PFSK-1 (cell line): Measurements from ENCODE around the gene ANKH.
A peak's percentile ranks its signal among the peaks of the same experiment; 100 is the strongest.

Experiments used
- FOXP2 ChIP-seq: optimal IDR thresholded peaks from 2 replicates; pipeline ENCODE3; 2011; ENCODE audit warnings: borderline replicate concordance, control low read depth, inconsistent platforms; ENCODE audit not compliant: insufficient read depth; ENCODE audit errors: extremely low read length, extremely low read depth
- POLR2AphosphoS5 ChIP-seq: IDR thresholded peaks from 2 replicates; pipeline ENCODE4 v1.6.1; 2012; ENCODE audit warnings: low read depth, mild to moderate bottlenecking, control low read depth, low read length, moderate library complexity
- SIN3A ChIP-seq: IDR thresholded peaks from 2 replicates; pipeline ENCODE4 v1.6.1; 2012; ENCODE audit warnings: mild to moderate bottlenecking, low read length, moderate library complexity, borderline replicate concordance; ENCODE audit not compliant: insufficient read depth
- TAF1 ChIP-seq: IDR thresholded peaks from 2 replicates; pipeline ENCODE4 v1.6.1; 2012; ENCODE audit warnings: low read length, control low read depth, borderline replicate concordance; ENCODE audit not compliant: insufficient read depth
- TF ChIP-seq, protein P1 (sequence below), 2 experiments: IDR thresholded peaks; 2 replicates each; pipeline versions ENCODE4 v1.6.1 to v1.8.0; 2011 to 2012; ENCODE audit warnings: low read depth in 2 of 2, low read length in 2 of 2, control low read depth in 1 of 2, inconsistent platforms in 1 of 2, mild to moderate bottlenecking in 1 of 2, moderate library complexity in 1 of 2; ENCODE audit not compliant: insufficient read depth in 1 of 2

Gene ANKH

DNA sequence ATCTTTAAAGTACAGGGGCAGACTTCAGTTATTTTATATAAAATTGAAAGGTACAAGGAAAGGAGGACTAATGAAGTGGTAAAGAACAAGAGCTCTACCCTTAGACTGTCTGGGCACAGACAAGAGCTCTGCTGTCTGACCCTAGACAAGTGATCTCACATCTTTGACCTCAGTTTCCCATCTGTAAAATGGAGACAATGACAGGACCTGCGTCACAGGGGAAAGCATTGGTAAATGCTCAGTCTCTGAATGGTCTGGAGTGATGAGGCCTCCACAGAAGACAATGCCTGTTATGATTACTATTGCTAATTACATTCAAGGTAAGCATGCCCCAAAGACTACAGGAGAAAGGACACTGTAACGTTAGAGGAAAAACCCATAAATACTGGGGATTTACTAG is 37.5 kb downstream of the ANKH start:
- TF ChIP-seq POLR2AphosphoS5, result no peak
- no peak for TF ChIP-seq FOXP2
- no peak for TF ChIP-seq SIN3A
- no peak for TF ChIP-seq TAF1
- TF ChIP-seq, protein P1, sequence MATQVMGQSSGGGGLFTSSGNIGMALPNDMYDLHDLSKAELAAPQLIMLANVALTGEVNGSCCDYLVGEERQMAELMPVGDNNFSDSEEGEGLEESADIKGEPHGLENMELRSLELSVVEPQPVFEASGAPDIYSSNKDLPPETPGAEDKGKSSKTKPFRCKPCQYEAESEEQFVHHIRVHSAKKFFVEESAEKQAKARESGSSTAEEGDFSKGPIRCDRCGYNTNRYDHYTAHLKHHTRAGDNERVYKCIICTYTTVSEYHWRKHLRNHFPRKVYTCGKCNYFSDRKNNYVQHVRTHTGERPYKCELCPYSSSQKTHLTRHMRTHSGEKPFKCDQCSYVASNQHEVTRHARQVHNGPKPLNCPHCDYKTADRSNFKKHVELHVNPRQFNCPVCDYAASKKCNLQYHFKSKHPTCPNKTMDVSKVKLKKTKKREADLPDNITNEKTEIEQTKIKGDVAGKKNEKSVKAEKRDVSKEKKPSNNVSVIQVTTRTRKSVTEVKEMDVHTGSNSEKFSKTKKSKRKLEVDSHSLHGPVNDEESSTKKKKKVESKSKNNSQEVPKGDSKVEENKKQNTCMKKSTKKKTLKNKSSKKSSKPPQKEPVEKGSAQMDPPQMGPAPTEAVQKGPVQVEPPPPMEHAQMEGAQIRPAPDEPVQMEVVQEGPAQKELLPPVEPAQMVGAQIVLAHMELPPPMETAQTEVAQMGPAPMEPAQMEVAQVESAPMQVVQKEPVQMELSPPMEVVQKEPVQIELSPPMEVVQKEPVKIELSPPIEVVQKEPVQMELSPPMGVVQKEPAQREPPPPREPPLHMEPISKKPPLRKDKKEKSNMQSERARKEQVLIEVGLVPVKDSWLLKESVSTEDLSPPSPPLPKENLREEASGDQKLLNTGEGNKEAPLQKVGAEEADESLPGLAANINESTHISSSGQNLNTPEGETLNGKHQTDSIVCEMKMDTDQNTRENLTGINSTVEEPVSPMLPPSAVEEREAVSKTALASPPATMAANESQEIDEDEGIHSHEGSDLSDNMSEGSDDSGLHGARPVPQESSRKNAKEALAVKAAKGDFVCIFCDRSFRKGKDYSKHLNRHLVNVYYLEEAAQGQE (IDR thresholded peaks at IDR 0.05; ENCODE audit: insufficient read depth in 1 of 2, low read depth in 2 of 2, low read length in 2 of 2), result no peak

DNA sequence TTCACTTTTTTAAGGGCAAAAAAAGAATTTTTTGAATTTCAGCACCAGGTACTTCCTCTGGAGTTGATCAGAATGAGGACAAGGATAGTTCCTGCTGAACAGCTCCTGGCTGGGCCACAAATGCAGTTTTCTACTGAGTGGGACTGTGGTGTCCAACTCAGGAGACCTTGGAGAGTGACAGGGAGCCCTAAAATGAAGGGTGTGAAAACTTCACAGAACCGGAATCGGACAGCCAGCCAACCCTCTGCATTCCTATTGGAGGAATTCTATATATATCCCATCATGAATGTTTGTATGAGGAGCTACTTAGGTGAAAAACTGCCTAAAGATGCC is 40.6 kb downstream of the ANKH start:
- TF ChIP-seq POLR2AphosphoS5, result no peak
- no peak for TF ChIP-seq SIN3A
- no peak for TF ChIP-seq TAF1
- TF ChIP-seq, protein P1 (IDR thresholded peaks at IDR 0.05; ENCODE audit: insufficient read depth in 1 of 2, low read depth in 2 of 2, low read length in 2 of 2), result peak; percentile 42 to 78; a peak in 2 of 4 replicates
- no peak for TF ChIP-seq FOXP2

DNA sequence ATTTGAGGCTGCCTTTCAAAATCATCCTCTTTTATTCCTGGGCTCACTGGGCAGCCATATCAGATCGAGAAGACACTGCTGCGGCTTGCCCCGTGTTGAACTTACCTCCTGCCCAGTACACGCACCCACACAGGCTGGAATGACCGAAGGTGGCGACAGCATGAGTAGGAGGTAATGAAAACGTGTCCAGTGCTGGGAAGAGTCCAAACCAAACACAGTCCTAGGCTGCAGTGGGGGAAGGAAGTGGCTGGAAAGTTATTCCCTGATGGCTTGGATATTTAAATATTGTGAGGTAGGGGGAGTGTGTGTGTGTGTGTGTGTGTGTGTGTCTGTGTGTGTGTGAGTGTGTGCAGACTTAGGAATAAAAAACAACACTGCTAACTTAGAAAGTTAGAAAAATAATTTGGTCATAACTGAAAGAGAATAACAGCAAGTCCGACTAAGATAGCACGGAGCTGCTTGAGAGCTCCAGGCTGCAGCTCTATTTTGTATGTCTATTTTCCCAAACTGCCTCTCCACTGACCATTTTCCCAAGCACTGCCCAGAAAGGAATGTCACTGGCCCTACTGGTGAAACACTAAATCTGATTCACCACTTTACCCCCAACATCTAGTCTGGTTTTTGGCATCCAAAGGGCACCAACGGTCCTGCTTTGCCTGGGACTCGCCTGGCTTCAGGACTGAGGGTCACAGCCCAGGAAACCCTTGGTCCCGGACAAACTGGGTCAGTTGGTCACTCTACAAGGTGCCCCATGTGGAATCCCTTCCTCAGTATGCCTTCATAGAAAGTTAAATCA is 41.2 kb downstream of the ANKH start:
- TF ChIP-seq, protein P1 (IDR thresholded peaks at IDR 0.05; ENCODE audit: insufficient read depth in 1 of 2, low read depth in 2 of 2, low read length in 2 of 2), result peak in 1 of 2 experiments; percentile 7; a peak in 1 of 4 replicates
- no peak for TF ChIP-seq POLR2AphosphoS5

DNA sequence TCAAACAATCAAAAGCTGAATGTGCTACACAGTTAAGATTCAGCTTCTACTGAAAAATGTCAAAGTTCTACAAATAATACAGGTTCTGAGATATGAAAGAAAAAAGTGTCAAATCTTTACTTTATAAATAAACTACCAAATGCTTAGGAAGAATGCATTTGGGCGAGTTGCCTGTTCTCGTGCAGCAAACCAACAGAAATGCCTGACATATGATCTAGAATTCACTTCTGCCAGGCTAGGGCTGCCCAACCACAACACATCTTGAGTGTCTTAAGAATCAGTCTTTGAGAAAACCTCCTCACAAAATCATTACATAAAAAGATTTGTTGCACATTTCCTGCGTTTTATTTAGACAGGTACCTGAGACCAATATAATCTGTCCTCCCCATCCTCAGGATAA is 42.2 kb downstream of the ANKH start:
- no peak for TF ChIP-seq POLR2AphosphoS5
- TF ChIP-seq SIN3A, result no peak
- TF ChIP-seq FOXP2, result no peak

DNA sequence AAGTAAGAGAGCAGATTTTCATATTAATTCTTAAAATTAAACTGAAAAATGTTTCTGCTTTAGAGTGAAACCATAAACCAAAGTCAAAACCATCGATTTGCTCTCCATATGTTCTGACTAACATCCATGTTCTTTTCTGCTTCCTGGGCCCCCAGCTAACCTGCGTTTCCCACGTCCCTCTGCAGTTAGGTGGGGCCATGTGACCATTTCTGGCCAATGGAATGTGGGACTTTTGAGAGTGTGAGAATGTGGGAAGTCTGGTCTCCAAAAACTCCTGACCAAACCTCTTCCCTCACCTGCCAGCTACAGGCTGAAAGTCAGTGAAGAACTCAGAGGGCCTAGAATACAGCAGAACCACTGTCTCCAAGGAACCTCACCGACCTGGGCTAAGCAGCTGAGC is 44.9 kb downstream of the ANKH start:
- TF ChIP-seq TAF1, result no peak
- TF ChIP-seq, protein P1 (IDR thresholded peaks at IDR 0.05; ENCODE audit: insufficient read depth in 1 of 2, low read depth in 2 of 2, low read length in 2 of 2), result no peak
- no peak for TF ChIP-seq POLR2AphosphoS5
- TF ChIP-seq FOXP2, result no peak
- no peak for TF ChIP-seq SIN3A
